ENCODE data around the gene PTCHD1.

- TF ChIP-seq POLR2A (IDR thresholded peaks at IDR 0.05): no peak
- TF ChIP-seq CTCF (IDR thresholded peaks at IDR 0.05): no peak
- no peak for TF ChIP-seq POLR2AphosphoS5 (IDR thresholded peaks at IDR 0.05)
These were observed 63.9 kb downstream of the PTCHD1 start for GRCh38 chrX:23398570-23398969.

All from gastroesophageal sphincter (tissue), 3 donors.